Mesenchymal stem cell (in vitro differentiated cells and primary cell): Measurements from ENCODE around the gene HORMAD2.

Experiments
- DNase-seq: peaks from one replicate; pipeline ENCODE4 v3.0.0-alpha.2; 2013
- H2AFZ ChIP-seq: one replicate; pipeline ENCODE4 v1.6.1; 2013; ENCODE audit warnings: low read depth, mild to moderate bottlenecking, control low read depth, inconsistent platforms, low read length, moderate library complexity
- H2AK5ac ChIP-seq: 2 replicates; pipeline ENCODE4 v1.6.1; 2013; ENCODE audit warnings: low read length, moderate library complexity, mild to moderate bottlenecking, inconsistent platforms; ENCODE audit not compliant: severe bottlenecking
- H2BK120ac ChIP-seq: one replicate; pipeline ENCODE4 v1.6.1; 2013; ENCODE audit warnings: low read depth, mild to moderate bottlenecking, inconsistent platforms, low read length, moderate library complexity
- H2BK12ac ChIP-seq, 2 experiments: one replicate each; pipeline ENCODE4 v1.6.1; 2013; ENCODE audit warnings: inconsistent platforms in 2 of 2, low read length in 2 of 2, mild to moderate bottlenecking in 2 of 2, moderate library complexity in 2 of 2, control low read depth in 1 of 2
- H2BK15ac ChIP-seq: one replicate; pipeline ENCODE4 v1.6.1; 2013; ENCODE audit warnings: mild to moderate bottlenecking, low read depth, inconsistent platforms; ENCODE audit not compliant: poor library complexity, severe bottlenecking
- H2BK5ac ChIP-seq: 2 replicates; pipeline ENCODE4 v1.6.1; 2013; ENCODE audit warnings: low read depth, mild to moderate bottlenecking, low read length, control low read depth, inconsistent platforms; ENCODE audit not compliant: poor library complexity, severe bottlenecking
- H3K14ac ChIP-seq, 2 experiments: one replicate each; pipeline ENCODE4 v1.6.1; 2013; ENCODE audit warnings: inconsistent platforms in 2 of 2, low read length in 2 of 2, control low read depth in 1 of 2, mild to moderate bottlenecking in 1 of 2, moderate library complexity in 1 of 2
- H3K18ac ChIP-seq, 2 experiments: one replicate each; pipeline ENCODE4 v1.6.1; 2013; ENCODE audit warnings: inconsistent platforms in 2 of 2, low read length in 2 of 2, control low read depth in 1 of 2, low read depth in 1 of 2, mild to moderate bottlenecking in 1 of 2
- H3K23ac ChIP-seq, 2 experiments: one replicate each; pipeline ENCODE4 v1.6.1; 2013; ENCODE audit warnings: inconsistent platforms in 2 of 2, low read length in 2 of 2, mild to moderate bottlenecking in 2 of 2, moderate library complexity in 2 of 2, control low read depth in 1 of 2
- H3K27ac ChIP-seq: 2 replicates; pipeline ENCODE4 v1.5.1; 2013; ENCODE audit warnings: mild to moderate bottlenecking, moderate library complexity, low read length, control low read depth, inconsistent platforms; ENCODE audit not compliant: poor library complexity, severe bottlenecking
- H3K27me3 ChIP-seq, 2 experiments: 2 replicates each; pipeline versions ENCODE4 v1.6.1 to v1.7.0; 2013; ENCODE audit warnings: low read length in 2 of 2, mild to moderate bottlenecking in 2 of 2, moderate library complexity in 2 of 2, control low read depth in 1 of 2, inconsistent platforms in 1 of 2; ENCODE audit not compliant: control insufficient read depth in 1 of 2, insufficient read depth in 1 of 2
- H3K36me3 ChIP-seq, 2 experiments: 2 replicates each; pipeline versions ENCODE4 v1.6.1 to v1.7.0; 2013; ENCODE audit warnings: low read length in 2 of 2, control low read depth in 1 of 2, inconsistent platforms in 1 of 2, low read depth in 1 of 2, mild to moderate bottlenecking in 1 of 2; ENCODE audit not compliant: insufficient read depth in 2 of 2, control insufficient read depth in 1 of 2
- H3K4ac ChIP-seq, 2 experiments: one replicate each; pipeline ENCODE4 v1.6.1; 2013; ENCODE audit warnings: inconsistent platforms in 2 of 2, low read length in 2 of 2, mild to moderate bottlenecking in 2 of 2, moderate library complexity in 2 of 2, control low read depth in 1 of 2, low read depth in 1 of 2
- H3K4me1 ChIP-seq: 2 replicates; pipeline ENCODE4 v1.6.1; 2013; ENCODE audit warnings: low read depth, low read length, control low read depth; ENCODE audit not compliant: control insufficient read depth, insufficient read depth
- H3K4me2 ChIP-seq: 2 replicates; pipeline ENCODE4 v1.6.1; 2013; ENCODE audit warnings: low read length, mild to moderate bottlenecking, inconsistent platforms; ENCODE audit not compliant: poor library complexity, severe bottlenecking
- H3K4me3 ChIP-seq, 2 experiments: 2 replicates each; pipeline versions ENCODE4 v1.5.1 to v1.7.0; 2013; ENCODE audit warnings: low read length in 2 of 2, mild to moderate bottlenecking in 2 of 2, control low read depth in 1 of 2, low read depth in 1 of 2; ENCODE audit not compliant: insufficient read depth in 1 of 2
- H3K79me1 ChIP-seq: replicated peaks from 2 replicates; pipeline ENCODE4 v1.6.1; 2013; ENCODE audit warnings: mild to moderate bottlenecking, control low read depth, low read length, inconsistent platforms; ENCODE audit not compliant: poor library complexity, severe bottlenecking
- H3K9ac ChIP-seq: 2 replicates; pipeline ENCODE4 v1.7.0; 2013; ENCODE audit warnings: mild to moderate bottlenecking, low read length, moderate library complexity
- H3K9me3 ChIP-seq: 2 replicates; pipeline ENCODE4 v1.7.0; 2013; ENCODE audit warnings: mild to moderate bottlenecking, low read length; ENCODE audit not compliant: control insufficient read depth
- H4K8ac ChIP-seq: one replicate; pipeline ENCODE4 v1.6.1; 2013; ENCODE audit warnings: inconsistent platforms, mild to moderate bottlenecking, low read length, moderate library complexity
- H4K91ac ChIP-seq: one replicate; pipeline ENCODE4 v1.6.1; 2013; ENCODE audit warnings: mild to moderate bottlenecking, low read length, inconsistent platforms
- WGBS: methylation state at CpG from one replicate; pipeline ENCODE4 v1.1.7; 2013; ENCODE audit warnings: mixed read lengths; 5-methylcytosine and 5-hydroxymethylcytosine counted together

HORMAD2 gene

GRCh38 chr22:30041475-30041874, 38.8 kb upstream of the HORMAD2 start:
- H3K4me2 ChIP-seq = no peak overlapping the region
- H4K91ac ChIP-seq = no peak overlapping the region
- H3K4me1 ChIP-seq = peaks cover 25% of the 10 kb centered on the region
- H2BK12ac ChIP-seq = no peak overlapping the region
- H3K23ac ChIP-seq = peak overlapping the region in 1 of 2 experiments; percentile 14
- no peak overlapping the region for H2BK5ac ChIP-seq
- no peak overlapping the region for H2BK15ac ChIP-seq
- H2AFZ ChIP-seq = no peak overlapping the region
- H3K14ac ChIP-seq = no peak overlapping the region
- H3K36me3 ChIP-seq = no peaks in the 10 kb centered on the region
- no peak overlapping the region for H3K27ac ChIP-seq
- no peak overlapping the region for H3K9ac ChIP-seq
- no peak overlapping the region for H3K4me3 ChIP-seq
- H3K27me3 ChIP-seq = no peaks in the 10 kb centered on the region
- WGBS = 93% methylated on average over 2 of the region's 2 CpGs
- no peaks in the 10 kb centered on the region for H3K9me3 ChIP-seq
- no peak for DNase-seq
- H3K18ac ChIP-seq = no peak overlapping the region
- no peak overlapping the region for H3K4ac ChIP-seq
- no peak overlapping the region for H2AK5ac ChIP-seq
- H2BK120ac ChIP-seq = no peak overlapping the region
- no peak overlapping the region for H4K8ac ChIP-seq
- H3K79me1 ChIP-seq = no peaks in the 10 kb centered on the region

GRCh38 chr22:30041881-30042280, 38.4 kb upstream of the HORMAD2 start:
- Histone ChIP-seq H3K18ac (no peak overlapping the region), H3K4me3 (no peak overlapping the region), H3K79me1 (no peaks in the 10 kb centered on the region), H3K4ac (no peak overlapping the region), H4K8ac (no peak overlapping the region), H2BK15ac (no peak overlapping the region), H3K27ac (no peak overlapping the region), H2BK120ac (no peak overlapping the region), H3K4me2 (no peak overlapping the region), H2AFZ (no peak overlapping the region), H2AK5ac (no peak overlapping the region), H3K4me1 (peaks cover 23% of the 10 kb centered on the region), H3K14ac (no peak overlapping the region), H2BK12ac (no peak overlapping the region), H3K9ac (no peak overlapping the region), H3K9me3 (no peaks in the 10 kb centered on the region), H3K23ac (no peak overlapping the region), H4K91ac (no peak overlapping the region), H3K27me3 (no peaks in the 10 kb centered on the region), H3K36me3 (no peaks in the 10 kb centered on the region), H2BK5ac (no peak overlapping the region)
- no peak for DNase-seq
- 60% methylated on average over 1 of the region's 2 CpGs for WGBS

GRCh38 chr22:30043161-30043560, 37.1 kb upstream of the HORMAD2 start:
- no peak overlapping the region for H2AFZ ChIP-seq
- H2BK15ac ChIP-seq = no peak overlapping the region
- H3K4me1 ChIP-seq = peaks cover 22% of the 10 kb centered on the region
- H3K27me3 ChIP-seq = no peaks in the 10 kb centered on the region
- no peak overlapping the region for H4K8ac ChIP-seq
- DNase-seq = no peak
- no peak overlapping the region for H3K14ac ChIP-seq
- H3K36me3 ChIP-seq = no peaks in the 10 kb centered on the region
- no peak overlapping the region for H2BK12ac ChIP-seq
- peak overlapping the region; percentile 80 for H3K9ac ChIP-seq
- no peak overlapping the region for H3K4me2 ChIP-seq
- no peak overlapping the region for H3K23ac ChIP-seq
- no peak overlapping the region for H4K91ac ChIP-seq
- WGBS = 74% methylated on average over 4 of the region's 4 CpGs
- peak overlapping the region; percentile 78 for H3K27ac ChIP-seq
- H3K9me3 ChIP-seq = no peaks in the 10 kb centered on the region
- peak overlapping the region; percentile 28 for H2AK5ac ChIP-seq
- no peak overlapping the region for H2BK120ac ChIP-seq
- no peak overlapping the region for H3K4me3 ChIP-seq
- H3K18ac ChIP-seq = no peak overlapping the region
- H2BK5ac ChIP-seq = no peak overlapping the region
- no peak overlapping the region for H3K4ac ChIP-seq
- no peaks in the 10 kb centered on the region for H3K79me1 ChIP-seq

GRCh38 chr22:30044369-30044768, 35.9 kb upstream of the HORMAD2 start:
- no peak overlapping the region for H4K91ac ChIP-seq
- no peak overlapping the region for H3K4ac ChIP-seq
- no peak overlapping the region for H3K18ac ChIP-seq
- peak overlapping the region; percentile 80 for H3K9ac ChIP-seq
- no peak overlapping the region for H3K23ac ChIP-seq
- DNase-seq = peak; percentile 85
- WGBS = 79% methylated on average over 2 of the region's 3 CpGs
- no peaks in the 10 kb centered on the region for H3K79me1 ChIP-seq
- no peak overlapping the region for H2AK5ac ChIP-seq
- H2BK120ac ChIP-seq = no peak overlapping the region
- H2AFZ ChIP-seq = no peak overlapping the region
- H3K36me3 ChIP-seq = no peaks in the 10 kb centered on the region
- H3K27ac ChIP-seq = peak overlapping the region; percentile 82
- H2BK12ac ChIP-seq = no peak overlapping the region
- H2BK15ac ChIP-seq = no peak overlapping the region
- no peaks in the 10 kb centered on the region for H3K27me3 ChIP-seq
- H3K14ac ChIP-seq = no peak overlapping the region
- H2BK5ac ChIP-seq = peak overlapping the region; percentile 50
- H3K4me3 ChIP-seq = peak overlapping the region in 1 of 2 experiments; percentile 13
- H4K8ac ChIP-seq = no peak overlapping the region
- H3K4me2 ChIP-seq = no peak overlapping the region
- H3K4me1 ChIP-seq = peaks cover 18% of the 10 kb centered on the region
- H3K9me3 ChIP-seq = no peaks in the 10 kb centered on the region
